ENCODE measurements around the gene CSNK1D.
"Not testable (repeated sequence)": the region's sequence is repeated elsewhere in the genome, so short reads cannot be mapped to it uniquely, and the experiment has no call there.

CSNK1D gene

DNA sequence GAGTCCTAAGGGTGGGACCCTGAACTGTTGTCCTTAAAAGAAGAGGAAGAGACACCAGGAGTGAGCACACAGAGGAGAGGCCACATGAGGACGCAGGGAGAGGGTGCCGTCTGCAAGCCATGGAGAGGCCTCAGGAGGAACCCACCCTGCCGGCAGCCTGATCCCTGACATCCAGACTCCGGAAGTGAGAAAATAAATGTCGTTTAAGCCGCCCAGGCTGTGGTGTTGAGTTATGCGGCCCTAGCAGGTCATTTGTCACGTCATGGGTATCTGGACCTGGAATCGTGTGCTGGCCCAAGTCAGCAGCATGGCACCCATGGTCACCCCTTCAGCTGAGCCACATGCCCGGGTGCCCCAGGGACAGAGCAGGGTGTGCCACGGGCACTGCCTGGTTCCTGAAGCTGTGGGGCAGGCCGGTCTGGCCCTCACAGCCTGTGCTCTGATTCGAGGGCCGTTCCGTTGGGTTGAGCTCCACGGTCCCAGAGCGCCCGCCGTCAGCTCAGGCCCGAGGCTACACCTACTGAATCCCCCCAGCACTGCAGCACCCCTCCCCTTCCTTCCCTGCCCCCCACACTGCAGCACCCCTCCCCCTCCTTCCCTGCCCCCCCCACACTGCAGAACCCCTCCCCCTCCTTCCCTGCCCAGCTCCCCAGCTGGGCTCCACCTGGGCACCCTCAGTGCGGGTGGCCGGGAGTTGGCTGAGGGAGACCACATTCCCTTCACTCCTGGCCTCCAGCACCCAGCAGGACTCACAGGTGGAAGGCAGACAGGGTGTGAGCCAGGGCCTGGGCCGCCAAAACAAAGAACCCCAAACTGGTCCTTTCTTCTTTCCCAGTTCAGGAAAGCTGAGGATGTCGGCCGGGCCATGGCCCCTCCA is 58.2 kb downstream of the CSNK1D start:
- DNase-seq (ENCODE audit: low read depth in 2 of 2), result no peak

DNA sequence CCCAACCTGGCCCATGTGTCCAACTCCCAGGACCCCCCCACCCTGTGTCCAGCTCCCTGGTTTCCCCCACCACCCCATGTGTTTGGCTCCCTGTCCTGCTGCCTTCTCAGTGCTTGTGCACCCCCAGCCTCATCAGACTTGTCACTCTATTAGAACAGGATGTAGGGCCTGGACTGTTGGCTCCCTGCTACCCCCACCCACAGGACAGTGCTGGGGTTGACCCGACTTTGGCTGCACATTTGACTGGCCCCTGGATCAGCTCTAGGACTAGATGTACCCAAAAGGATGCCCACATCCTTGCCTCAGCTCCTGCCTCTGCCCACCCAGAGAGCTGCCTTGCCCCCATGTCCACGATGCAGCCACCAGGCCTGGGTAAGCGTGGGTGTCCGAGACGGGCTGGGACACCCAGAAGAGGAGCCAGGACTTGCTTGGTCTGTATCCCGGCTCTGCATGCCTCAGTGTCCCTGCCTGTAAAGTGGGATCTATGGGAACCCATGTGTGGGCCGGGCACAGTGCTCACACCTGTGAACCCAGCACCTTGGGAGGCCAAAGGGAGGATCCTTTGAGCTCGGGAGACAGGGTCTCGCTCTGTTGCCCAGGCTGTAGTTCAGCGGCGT is 59.4 kb downstream of the CSNK1D start:
- no peak for DNase-seq (ENCODE audit: low read depth in 2 of 2)

DNA sequence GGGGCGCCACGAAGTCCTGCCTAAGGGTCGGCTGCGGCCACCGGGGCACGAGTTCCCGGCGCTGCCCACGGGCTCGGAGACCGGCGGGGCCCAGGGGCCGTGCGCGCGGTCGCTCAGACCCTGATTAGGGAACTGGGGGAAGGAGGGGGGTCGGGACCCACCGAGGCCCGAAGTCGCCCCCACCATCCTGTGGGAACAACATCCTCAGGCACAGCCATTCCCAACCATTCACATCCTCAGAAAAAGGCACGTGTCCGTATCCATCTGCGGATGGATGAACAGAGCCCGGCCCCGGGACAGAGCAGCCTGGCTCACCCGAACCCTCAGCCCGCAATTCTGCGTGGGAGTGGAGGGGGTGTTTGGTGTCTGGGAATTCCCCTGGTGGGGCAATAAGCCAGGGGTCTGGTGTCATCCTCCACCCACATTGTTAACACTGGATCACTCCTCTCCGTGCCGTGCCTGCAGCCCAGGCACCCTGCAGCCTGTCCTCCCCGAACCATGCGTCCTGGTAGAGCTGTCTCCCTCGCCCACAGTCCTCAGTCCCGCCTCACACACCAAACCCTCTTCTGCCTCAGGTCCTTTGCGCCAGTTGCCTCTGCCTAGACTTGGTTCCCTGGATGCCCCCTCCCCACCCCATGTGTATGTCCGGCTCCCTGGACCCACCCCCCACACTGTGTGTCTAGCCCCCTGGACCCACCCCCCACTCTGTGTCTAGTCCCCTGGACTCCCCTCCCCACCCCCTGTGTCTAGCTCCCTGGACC is 60.1 kb downstream of the CSNK1D start:
- no peak for DNase-seq (ENCODE audit: low read depth in 2 of 2)

DNA sequence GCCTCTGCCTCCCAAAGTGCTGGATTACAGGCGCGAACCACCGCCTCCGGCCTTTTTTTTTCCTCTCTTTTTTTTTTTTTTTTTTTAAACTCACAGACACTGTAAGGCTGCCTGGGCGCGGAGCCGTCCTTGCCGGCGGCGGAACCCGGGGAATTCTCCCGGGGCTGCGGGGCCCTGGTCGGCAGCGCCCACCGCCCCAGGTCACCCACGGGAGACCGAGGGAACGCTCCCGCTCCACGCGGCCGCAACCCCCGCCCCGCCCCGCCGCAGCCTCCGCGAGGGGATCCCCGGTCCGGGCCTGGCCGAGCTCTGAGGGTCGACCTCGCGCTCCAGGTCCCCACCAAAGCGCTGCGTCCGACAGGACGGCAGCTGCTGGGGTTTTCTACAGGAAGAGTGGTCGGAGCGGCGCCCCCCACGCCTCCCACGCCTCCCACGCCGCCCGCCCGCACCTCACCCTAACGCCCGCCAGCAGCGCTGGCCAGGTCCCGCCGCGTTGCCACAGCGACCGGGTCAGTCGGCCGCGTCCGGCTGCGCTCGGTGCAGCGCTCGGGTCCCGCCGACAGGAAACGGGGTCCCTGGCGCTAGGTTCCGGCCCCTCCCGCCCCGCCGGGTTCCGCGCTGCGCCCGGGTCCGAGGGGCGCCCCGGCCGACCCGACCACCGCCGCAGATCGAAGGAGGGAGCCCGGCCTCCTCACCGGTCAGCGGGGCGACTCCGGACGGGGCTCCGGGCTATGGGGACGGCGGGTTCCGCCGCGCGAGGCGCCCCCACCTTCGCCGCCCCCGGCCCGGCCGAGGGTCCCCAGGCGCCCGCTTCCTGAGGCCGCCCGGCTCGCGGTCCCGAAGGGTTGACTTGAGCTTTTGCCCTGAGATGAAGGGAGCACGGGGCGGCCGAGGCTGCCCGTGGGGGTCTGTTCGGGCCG is 60.9 kb downstream of the CSNK1D start, which contains the start of gene CCDC57:
Gene CCDC57, minus strand, starts transcription at position 512 of the 920 bp plus-strand sequence. CDS start 10,898 bp downstream, outside the sequence.
- no peak for DNase-seq (ENCODE audit: low read depth in 2 of 2)

DNA sequence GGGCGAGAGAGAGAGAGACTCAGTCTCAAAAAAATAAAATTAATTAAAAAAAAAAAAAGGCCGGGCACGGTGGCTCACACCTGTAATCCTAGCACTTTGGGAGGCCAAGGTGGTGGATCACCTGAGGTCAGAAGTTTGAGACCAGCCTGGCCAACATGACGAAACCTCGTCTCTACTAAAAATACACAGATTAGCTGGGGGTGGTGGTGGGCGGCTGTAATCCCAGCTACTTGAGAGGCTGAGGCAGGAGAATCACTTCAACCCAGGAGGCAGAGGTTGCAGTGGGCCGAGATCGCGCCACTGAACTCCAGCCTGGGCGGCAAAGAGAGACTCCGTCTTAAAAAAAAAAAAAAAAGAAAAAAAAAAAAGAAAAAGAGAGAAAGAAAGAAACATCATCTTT is 62.8 kb downstream of the CSNK1D start:
- not testable (repeated sequence) for DNase-seq (ENCODE audit: low read depth in 2 of 2)

DNA sequence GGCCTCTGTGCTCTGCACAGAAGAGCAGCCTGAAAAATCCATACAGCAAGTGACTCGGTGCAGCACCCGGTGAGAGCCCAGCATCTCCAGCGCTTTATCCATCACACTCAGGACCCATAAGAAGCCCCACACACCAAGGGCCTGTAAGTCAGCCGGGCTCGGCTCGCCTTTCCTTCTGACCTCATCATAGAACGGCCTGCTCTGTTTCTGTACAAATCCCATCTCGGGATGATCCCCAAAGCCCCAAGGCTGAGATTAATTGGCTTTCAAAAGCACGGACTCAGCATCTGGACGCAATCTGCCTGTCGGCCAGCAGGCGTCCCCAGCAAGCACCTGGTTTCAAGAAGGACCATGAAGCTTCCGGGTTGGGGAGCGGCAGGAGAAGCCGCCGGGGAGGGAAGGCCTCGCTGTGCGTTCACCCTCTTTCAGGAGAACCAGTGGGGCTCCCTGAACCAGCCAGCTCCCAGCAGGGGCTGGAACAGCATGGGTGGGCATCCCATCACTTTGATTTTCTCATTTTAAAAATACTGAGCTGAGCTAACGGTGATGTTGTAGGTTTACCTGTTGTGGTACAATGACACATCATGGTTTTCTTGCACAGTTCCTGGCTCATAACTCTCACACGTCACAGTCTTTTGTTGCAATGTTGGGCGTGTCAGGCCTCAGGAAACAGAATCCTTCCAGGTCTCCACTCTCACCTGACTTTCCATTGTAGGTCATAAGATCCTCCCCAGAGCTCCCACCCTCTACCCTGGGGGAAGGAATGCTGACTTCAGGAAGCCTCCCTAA is 67.6 kb downstream of the CSNK1D start:
- DNase-seq (ENCODE audit: low read depth in 2 of 2), result no peak

DNA sequence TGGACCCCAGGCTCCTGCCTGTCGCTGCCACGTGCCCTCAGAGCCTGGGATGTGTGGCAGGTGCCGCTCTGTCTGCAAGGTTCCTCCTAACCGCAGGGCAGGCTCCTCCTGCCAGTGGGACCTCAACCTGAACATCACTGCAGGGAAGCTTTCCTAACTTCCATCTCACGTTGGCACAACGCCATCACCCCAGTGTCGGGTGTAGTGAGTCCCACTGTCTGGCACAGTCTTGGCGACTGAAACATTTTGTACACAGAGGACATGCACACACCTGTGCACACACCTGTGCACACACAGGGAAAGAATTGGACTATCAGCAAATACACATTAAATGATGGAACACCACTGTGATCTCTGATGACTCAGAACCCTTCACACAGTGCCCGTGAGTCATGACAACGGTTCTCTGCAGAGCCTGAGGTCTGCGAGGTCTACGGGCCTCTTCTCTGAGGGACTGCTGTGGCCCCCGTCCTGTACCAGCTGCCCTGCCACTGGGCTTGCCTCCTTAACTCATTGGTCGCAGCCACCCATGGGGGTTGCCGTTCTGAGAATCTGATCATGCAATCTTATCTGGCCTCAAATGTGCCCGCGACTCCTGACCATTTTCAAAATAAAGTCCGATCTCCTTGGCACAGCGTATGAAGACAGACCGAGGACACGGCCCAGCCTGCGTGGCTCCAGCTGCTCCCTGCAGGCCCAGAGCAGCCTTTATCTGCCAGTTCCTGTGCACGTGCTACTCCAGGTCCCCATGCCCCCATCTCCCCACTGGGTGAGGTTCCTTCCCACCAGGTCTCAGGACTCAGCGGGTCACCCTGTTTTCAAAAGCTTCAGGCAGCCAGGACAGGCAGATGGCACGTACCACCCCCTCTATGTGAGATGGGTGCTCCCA is 68.4 kb downstream of the CSNK1D start:
- DNase-seq (ENCODE audit: low read depth in 2 of 2), result no peak

DNA sequence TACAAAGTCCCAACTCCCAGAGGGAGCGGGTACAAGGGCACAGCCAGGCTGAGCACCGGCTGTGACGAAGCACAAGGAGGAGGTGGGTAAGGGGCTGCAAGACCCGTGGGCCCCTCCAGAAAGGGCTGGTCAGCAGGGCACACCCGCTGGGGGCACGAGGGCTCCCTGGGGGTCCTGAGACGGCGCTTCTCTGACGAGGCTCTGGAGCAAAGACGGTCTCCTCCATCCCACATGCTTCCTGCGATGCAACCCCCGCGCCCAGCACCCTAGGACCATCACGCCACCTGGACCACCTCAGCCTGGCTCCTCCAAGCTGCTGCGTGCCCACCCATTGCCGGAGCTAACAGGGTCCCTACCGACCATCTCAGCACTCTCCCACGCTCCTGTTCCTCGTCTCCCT is 69.6 kb downstream of the CSNK1D start:
- DNase-seq (ENCODE audit: low read depth in 2 of 2), result no peak

DNA sequence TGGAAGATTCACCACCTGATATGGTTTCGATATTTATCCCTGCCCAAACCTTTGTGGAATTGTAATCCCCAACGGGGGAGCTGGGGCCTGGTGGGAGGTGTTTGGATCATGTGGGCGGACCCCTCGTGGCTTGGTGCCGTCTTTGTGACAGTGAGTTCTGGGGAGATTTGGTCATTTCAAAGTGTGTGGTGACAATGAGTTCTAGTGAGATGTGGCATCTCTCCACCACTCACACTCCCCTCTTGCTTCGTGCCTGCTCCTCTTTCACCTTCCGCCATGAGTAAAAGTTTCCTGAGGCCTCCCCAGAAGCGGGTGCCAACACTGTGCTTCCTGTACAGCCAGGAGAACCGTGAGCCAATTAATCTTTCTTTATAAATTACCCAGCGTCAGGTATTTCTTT is 70.5 kb downstream of the CSNK1D start:
- no peak for DNase-seq (ENCODE audit: low read depth in 2 of 2)

DNA sequence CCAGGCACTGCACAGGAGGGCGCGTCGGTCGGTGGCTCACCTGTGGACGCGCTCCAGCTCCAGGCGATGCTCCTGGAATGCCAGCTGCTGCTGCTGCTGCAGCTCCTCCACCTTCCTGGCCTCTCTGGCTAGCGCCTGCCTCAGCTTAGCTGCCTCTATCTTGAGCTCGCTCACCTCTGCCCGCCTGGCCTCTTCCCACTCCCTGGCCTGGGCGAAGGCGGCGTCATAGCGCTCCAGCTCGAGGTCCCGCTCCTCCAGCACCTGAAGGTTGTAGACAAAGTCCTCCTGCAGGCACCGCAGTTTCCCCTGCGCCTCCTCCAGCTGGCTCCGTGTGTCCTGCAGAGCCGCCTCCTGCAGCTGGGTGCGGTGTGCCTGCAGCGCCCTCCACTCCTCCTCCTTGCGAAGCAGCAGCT is 72.0 kb downstream of the CSNK1D start:
- no peak for DNase-seq (ENCODE audit: low read depth in 2 of 2)

DNA sequence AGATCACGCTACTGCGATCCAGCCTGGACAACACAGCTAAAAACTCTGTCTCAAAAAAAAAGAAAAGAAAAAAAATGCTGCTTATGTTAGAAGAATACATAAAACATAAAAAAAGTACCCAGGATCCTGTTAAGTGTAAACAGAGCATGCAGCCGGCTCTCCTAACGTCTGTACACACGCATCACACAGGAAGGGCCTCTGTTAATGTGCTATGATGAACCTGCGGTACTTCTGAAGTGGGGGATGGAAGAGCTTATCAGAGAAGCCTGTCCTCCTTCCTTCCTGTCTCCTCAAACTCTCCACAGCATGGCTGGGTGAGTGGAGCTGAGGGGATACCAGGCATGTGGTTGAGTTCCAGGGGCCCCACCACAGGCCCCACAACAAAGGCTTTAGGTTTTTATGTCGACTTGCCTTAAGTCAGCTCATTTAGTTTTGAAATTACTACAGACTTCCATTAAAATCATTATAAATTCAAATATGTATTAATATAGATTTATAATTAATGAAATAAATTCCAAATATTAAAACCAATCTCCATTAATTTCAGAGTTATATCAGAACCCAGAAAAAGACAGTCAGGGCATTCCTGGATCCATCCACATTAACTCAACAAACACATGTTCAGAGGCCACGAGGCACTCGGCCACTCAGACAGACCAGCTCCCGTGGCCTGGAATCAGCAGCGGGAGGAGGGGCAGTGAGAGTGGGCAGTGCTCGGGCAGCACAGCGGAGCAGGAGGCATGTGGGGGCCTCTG is 72.6 kb downstream of the CSNK1D start:
- DNase-seq (ENCODE audit: low read depth in 2 of 2), result no peak

DNA sequence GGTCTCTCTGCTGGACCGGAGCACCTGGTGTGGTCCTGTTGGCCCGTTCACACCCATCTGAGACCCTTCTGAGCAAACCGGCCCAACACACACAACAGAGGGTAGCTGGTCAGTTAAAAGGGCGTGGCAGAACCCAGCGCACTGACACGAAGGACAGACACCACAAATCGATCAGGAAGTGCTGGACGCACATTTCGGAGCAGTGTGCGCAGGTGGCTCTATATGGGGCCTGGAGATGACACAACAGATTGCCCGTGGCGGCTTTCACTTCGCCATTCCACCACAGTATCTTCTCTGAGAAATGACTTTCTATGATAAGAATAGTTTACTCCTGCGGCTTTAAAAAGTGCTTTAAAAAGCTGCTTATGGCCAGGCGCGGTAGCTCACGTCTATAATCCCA is 73.4 kb downstream of the CSNK1D start:
- no peak for DNase-seq (ENCODE audit: low read depth in 2 of 2)

DNA sequence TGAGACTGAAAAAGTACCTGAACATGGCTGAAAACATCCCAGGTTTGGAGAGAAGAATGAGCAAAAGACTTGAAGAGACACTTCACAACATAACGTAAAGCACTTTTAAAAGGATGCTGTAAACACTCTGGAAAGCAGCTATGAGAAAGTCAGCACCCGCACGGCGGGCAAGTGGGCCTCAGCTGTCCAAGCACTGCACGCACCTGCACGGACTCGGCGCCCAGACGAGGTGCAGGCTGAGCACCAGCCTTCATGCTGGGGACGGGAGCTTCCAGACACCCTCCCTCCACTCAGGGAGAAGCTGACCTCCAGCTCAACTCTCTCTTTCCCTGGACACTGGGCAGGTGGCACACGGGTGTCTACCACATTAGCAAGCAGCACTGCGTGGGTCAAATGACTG is 74.0 kb downstream of the CSNK1D start:
- DNase-seq (ENCODE audit: low read depth in 2 of 2), result no peak

DNA sequence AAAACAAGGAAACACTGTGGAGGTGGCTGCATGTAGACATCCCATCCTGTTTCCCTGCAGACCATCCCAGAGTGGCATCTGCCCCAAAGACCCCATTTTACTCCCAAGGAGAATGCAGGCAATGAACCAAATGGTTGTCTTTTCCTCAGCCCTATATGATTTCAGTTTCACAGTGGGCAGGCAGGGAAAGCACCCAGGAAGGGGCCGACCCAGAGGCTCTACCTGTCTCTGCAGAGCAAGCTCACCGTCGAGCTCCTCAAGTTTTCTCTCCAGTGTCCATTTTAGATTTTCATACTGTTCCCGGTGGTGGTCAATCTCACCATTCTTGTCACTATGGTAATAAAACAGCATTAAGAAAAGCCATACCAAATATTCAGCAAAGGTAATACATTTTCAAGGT is 75.4 kb downstream of the CSNK1D start:
- no peak for DNase-seq (ENCODE audit: low read depth in 2 of 2)

DNA sequence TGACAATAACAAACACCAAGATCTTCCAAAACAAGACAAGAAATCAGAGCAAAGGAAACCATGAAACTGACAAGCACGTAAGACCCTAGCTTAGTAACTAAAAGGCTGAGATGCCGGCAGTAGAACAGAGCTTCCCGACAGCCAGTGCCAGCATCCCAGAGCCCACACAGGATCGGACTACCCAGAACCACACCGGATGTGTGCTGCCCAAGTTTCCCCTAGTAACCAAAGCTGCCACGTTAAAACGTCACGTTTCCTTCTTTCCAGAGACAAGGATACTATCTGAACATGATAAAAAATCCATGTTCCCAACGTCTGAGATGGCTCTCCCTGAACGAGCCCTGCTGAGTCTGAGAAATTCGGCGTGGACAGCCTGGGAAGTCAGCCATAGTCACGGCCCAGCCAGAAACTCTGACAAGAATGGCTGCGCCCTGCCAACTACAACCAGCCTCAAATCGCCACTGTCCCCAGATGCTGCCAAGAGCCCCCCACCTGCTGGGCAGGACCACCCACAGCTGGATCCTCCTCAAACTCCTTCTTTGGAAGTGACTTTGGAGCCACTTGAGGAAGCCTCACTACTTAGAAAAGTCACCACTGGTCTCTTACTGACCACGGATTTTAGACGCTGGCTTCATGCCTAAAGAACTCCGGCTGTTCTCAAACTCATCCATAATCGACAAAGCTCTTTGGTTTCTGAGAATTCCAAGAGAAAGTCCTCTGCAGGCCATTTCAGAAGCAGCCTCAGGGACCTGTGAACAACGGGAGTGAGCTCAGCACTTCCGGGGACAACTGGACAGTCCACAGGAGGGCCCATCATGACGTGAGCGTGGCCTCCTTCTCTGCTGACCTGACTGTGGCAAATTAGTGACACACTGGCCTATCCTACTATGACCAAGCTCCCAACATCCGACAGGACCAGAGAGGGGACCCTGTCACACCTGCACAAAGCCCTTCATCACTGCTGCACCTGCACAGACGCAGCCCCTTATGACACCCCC is 77.5 kb downstream of the CSNK1D start:
- DNase-seq (ENCODE audit: low read depth in 2 of 2), result no peak

DNA sequence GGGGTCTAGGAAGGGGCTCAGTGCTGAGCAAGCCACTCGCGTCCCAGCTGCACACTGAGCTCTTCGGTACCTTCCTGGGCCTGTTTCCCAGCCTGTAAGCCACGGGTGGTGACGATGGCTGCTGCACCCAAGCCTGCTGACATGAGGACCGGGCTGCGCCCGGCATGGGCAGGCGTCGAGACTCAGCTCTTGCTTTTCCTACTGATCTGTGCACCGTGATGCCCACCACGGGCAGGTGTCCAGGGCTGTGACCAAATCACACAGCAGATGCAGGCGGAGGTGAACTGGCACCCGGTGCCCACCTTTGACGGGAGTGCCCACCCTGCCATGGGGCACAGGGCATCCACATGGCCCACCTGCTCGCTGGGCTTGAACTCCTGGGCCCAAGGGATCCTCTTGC is 78.7 kb downstream of the CSNK1D start:
- no peak for DNase-seq (ENCODE audit: low read depth in 2 of 2)

DNA sequence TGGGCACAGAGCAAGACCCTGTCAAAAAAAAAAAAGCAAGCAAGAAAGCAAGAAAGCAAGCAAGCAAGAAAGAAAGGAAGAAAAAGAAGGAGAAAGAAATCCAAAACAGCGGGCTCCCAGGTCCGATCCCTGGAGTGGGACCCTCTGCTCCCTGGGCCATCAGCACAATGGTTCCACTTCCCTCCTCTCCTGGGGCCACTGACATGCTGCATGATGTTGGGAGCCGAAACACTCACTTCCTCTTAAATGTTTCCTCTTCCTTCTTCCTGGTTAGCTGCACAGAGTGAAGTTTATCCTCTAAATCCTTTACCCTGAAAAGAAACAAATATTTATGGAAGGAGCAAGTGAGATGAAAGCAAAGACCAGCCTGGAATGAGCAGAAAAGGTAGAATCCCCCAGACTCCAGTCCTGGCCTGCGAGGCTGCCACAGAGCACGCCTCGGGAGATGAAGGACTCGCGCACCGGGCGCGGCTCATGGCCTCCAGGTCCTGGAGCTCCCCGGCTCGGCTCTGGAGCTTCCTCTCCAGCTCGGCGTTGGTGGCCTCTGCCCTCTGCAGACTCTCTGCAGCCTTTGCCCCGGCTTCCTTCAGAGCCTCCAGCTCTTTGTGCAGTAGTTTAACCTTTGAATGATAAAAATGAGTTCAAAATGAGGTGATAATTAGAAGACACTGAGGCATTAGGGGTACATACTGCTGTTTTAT is 79.8 kb downstream of the CSNK1D start:
- no peak for DNase-seq (ENCODE audit: low read depth in 2 of 2)

Data from fibroblast of skin of left biceps (primary cell).